ENCODE data around the gene ART3.

The ART3 gene

DNA sequence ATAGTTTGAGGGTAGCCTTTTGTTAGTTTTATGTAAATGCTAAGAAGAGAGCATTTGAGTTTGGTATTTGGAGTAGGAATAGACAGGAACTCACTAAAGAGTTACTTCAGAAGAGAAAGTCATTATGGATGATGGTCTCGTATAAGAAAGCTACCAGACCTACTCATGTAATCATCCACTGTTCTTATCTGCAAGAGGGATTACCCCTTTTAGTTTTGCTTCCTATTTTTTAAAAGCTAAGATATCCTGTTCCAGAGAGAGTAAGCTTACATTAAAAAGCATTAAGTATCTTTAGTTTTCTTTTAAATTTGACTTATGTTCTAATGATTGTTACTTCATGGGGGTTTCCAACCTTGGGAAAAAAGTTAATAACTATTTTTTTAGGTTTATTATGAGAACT, 12.5 kb upstream of the ART3 start:
- H3K4me1 ChIP-seq (ENCODE audit: low read length): peaks cover 81% of the 10 kb centered on the region
- no peaks in the 10 kb centered on the region; the same call in 1 of the 2 replicates for H3K9me3 ChIP-seq (ENCODE audit: insufficient read depth, low read length)
- no peaks in the 10 kb centered on the region for H3K27me3 ChIP-seq (ENCODE audit: low read depth, low read length)
- no peaks in the 10 kb centered on the region for H4K20me1 ChIP-seq (ENCODE audit: insufficient read depth, low read length)
- peaks cover 15% of the 10 kb centered on the region for H3K36me3 ChIP-seq (replicated peaks; ENCODE audit: low read depth, low read length)
- H3K9ac ChIP-seq (ENCODE audit: low read length): peak overlapping the region; percentile 86
- H3K27ac ChIP-seq (ENCODE audit: low read length): peak overlapping the region; percentile 95
- peak overlapping the region; percentile 65 for H3K4me2 ChIP-seq (ENCODE audit: low read length)
- no peak overlapping the region for H2AFZ ChIP-seq (ENCODE audit: low read depth, low read length)
- H3K4me3 ChIP-seq (ENCODE audit: low read length): peak overlapping the region; percentile 17; the same call in 1 of the 2 replicates
- H3K79me2 ChIP-seq (ENCODE audit: low read length): peaks cover 9% of the 10 kb centered on the region; the same call in 1 of the 2 replicates
- TF ChIP-seq, protein P1, sequence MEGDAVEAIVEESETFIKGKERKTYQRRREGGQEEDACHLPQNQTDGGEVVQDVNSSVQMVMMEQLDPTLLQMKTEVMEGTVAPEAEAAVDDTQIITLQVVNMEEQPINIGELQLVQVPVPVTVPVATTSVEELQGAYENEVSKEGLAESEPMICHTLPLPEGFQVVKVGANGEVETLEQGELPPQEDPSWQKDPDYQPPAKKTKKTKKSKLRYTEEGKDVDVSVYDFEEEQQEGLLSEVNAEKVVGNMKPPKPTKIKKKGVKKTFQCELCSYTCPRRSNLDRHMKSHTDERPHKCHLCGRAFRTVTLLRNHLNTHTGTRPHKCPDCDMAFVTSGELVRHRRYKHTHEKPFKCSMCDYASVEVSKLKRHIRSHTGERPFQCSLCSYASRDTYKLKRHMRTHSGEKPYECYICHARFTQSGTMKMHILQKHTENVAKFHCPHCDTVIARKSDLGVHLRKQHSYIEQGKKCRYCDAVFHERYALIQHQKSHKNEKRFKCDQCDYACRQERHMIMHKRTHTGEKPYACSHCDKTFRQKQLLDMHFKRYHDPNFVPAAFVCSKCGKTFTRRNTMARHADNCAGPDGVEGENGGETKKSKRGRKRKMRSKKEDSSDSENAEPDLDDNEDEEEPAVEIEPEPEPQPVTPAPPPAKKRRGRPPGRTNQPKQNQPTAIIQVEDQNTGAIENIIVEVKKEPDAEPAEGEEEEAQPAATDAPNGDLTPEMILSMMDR (IDR thresholded peaks at IDR 0.05; ENCODE audit: low read depth, low read length): no peak
- TF ChIP-seq EZH2phosphoT487 (IDR thresholded peaks at IDR 0.05; ENCODE audit: low read depth): no peak

- Histone ChIP-seq H3K9ac (ENCODE audit: low read length) (peak overlapping the region; percentile 47; the same call in 1 of the 2 replicates), H2AFZ (ENCODE audit: low read depth, low read length) (no peak overlapping the region), H3K9me3 (ENCODE audit: insufficient read depth, low read length) (no peaks in the 10 kb centered on the region; the same call in 1 of the 2 replicates), H4K20me1 (ENCODE audit: insufficient read depth, low read length) (no peaks in the 10 kb centered on the region), H3K79me2 (ENCODE audit: low read length) (0 out of 2 replicates have a peak, but pooled peaks cover under 1% of the 10 kb centered on the region), H3K4me1 (ENCODE audit: low read length) (peaks cover 46% of the 10 kb centered on the region), H3K36me3 (replicated peaks; ENCODE audit: low read depth, low read length) (peaks cover 15% of the 10 kb centered on the region), H3K27ac (ENCODE audit: low read length) (peak overlapping the region; percentile 63), H3K4me3 (ENCODE audit: low read length) (no peak overlapping the region), H3K4me2 (ENCODE audit: low read length) (no peak overlapping the region), H3K27me3 (ENCODE audit: low read depth, low read length) (no peaks in the 10 kb centered on the region)
- TF ChIP-seq EZH2phosphoT487 (IDR thresholded peaks at IDR 0.05; ENCODE audit: low read depth): no peak
- TF ChIP-seq, protein P1 (IDR thresholded peaks at IDR 0.05; ENCODE audit: low read depth, low read length): no peak
These were observed 8.0 kb upstream of the ART3 start for GRCh38 chr4:76066546-76066945.

DNA sequence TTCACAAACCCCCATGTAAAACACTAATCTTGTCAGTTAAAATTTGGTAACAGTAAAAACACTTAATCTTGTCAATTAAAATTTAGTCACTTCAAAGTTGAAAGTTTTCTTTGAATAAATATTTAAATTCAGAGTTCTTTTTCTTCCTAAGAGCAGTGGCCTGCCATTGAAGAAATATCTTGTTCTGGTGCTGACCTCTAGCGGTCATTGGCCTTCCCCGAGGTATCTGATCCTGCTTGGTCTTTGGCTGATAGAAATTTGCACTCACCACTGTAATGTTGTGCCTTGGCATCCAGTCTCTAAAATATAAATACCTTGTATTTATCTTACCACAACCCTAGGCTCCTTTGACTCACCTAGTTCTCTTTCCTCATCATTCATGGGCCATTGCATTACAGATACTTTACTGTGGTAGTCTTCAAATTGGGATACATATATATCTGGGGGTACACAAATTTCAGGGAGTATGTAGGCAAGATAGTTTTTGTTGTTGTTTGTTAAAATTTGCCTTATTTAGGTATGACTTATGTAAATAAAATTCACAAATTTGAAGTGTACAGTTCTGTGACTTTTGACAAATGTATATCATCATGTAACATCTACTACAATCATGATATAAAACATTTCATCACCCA, 6.7 kb upstream of the ART3 start:
- Histone ChIP-seq H3K4me3 (ENCODE audit: low read length) (no peak overlapping the region), H3K79me2 (ENCODE audit: low read length) (no peaks in the 10 kb centered on the region), H3K4me2 (ENCODE audit: low read length) (no peak overlapping the region), H2AFZ (ENCODE audit: low read depth, low read length) (no peak overlapping the region), H3K36me3 (replicated peaks; ENCODE audit: low read depth, low read length) (peaks cover 14% of the 10 kb centered on the region), H3K27ac (ENCODE audit: low read length) (peak overlapping the region; percentile 63), H4K20me1 (ENCODE audit: insufficient read depth, low read length) (no peaks in the 10 kb centered on the region), H3K9ac (ENCODE audit: low read length) (peak overlapping the region; percentile 47), H3K27me3 (ENCODE audit: low read depth, low read length) (no peaks in the 10 kb centered on the region), H3K4me1 (ENCODE audit: low read length) (peaks cover 35% of the 10 kb centered on the region), H3K9me3 (ENCODE audit: insufficient read depth, low read length) (no peaks in the 10 kb centered on the region; the same call in 1 of the 2 replicates)
- TF ChIP-seq EZH2phosphoT487 (IDR thresholded peaks at IDR 0.05; ENCODE audit: low read depth): no peak
- TF ChIP-seq, protein P1 (IDR thresholded peaks at IDR 0.05; ENCODE audit: low read depth, low read length): peak; percentile 96

DNA sequence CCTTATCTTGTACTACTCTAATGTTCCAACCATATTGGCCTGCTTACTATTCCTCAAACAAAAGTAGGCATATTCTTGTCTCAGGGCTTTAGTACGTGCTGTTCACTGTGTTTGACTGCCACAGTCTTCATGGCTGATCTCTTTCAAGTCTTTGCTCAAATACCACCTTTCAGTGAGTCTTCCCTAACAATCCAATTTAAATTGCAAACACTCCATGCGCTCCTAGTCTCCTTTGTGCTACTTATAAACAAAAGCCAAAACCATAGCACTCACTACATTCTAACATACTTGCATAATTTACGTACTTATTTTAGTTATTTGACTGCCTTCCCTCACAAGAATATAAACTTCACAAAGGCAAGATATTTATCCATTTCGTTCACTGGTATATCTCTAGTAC, 1.7 kb upstream of the ART3 start:
- Histone ChIP-seq H3K4me2 (ENCODE audit: low read length) (no peak overlapping the region), H2AFZ (ENCODE audit: low read depth, low read length) (no peak overlapping the region), H3K9ac (ENCODE audit: low read length) (no peak overlapping the region), H3K36me3 (replicated peaks; ENCODE audit: low read depth, low read length) (no peaks in the 10 kb centered on the region), H3K4me1 (ENCODE audit: low read length) (peaks cover 5% of the 10 kb centered on the region; the same call in 1 of the 2 replicates), H3K27ac (ENCODE audit: low read length) (no peak overlapping the region), H3K4me3 (ENCODE audit: low read length) (no peak overlapping the region), H3K79me2 (ENCODE audit: low read length) (no peaks in the 10 kb centered on the region), H3K9me3 (ENCODE audit: insufficient read depth, low read length) (no peaks in the 10 kb centered on the region), H3K27me3 (ENCODE audit: low read depth, low read length) (no peaks in the 10 kb centered on the region), H4K20me1 (ENCODE audit: insufficient read depth, low read length) (no peaks in the 10 kb centered on the region)
- TF ChIP-seq, protein P1 (IDR thresholded peaks at IDR 0.05; ENCODE audit: low read depth, low read length): no peak
- no peak for TF ChIP-seq EZH2phosphoT487 (IDR thresholded peaks at IDR 0.05; ENCODE audit: low read depth)
